NCI-H2227 (cell line): ENCODE results near the gene KAT14.
"Not testable (repeated sequence)": the region's sequence is repeated elsewhere in the genome, so short reads cannot be mapped to it uniquely, and the experiment has no call there.

Experiments
- DNase-seq: peaks from one replicate; lab custom pipeline; 2025; ENCODE audit not compliant: unreplicated experiment; lab: John Stamatoyannopoulos, UW

KAT14 gene

GRCh38 chr20:18137412-18138265 is at the start of gene KAT14, which contains the start of gene PET117:
TSS of gene KAT14 (plus strand) at chr20:18137863. CDS start at chr20:18142661, 4,798 bp downstream.
TSS of gene PET117 (plus strand) at chr20:18137863. CDS start at chr20:18137956, 93 bp downstream.
- DNase-seq, result peak; percentile 96

GRCh38 chr20:18088298-18088697 is 49.4 kb upstream of the KAT14 start:
- DNase-seq, result not testable (repeated sequence)

GRCh38 chr20:18088841-18089240 is 48.8 kb upstream of the KAT14 start:
- not testable (repeated sequence) for DNase-seq

- DNase-seq, result no peak
These were observed 47.6 kb upstream of the KAT14 start for GRCh38 chr20:18090044-18090443.

- no peak for DNase-seq
These were observed 47.2 kb upstream of the KAT14 start for GRCh38 chr20:18090477-18090876.

GRCh38 chr20:18091623-18092022 is 46.0 kb upstream of the KAT14 start:
- DNase-seq, result no peak

GRCh38 chr20:18092890-18093289 is 44.8 kb upstream of the KAT14 start:
- no peak for DNase-seq

GRCh38 chr20:18093388-18093787 is 44.3 kb upstream of the KAT14 start:
- DNase-seq, result no peak

GRCh38 chr20:18094191-18094590 is 43.5 kb upstream of the KAT14 start:
- DNase-seq, result no peak

GRCh38 chr20:18100569-18100968 is 37.1 kb upstream of the KAT14 start:
- DNase-seq, result not testable (repeated sequence)

- peak; percentile 21 for DNase-seq
These were observed 36.4 kb upstream of the KAT14 start for GRCh38 chr20:18101125-18101810.

- no peak for DNase-seq
These were observed 34.2 kb upstream of the KAT14 start for GRCh38 chr20:18103497-18103896.

- DNase-seq, result no peak
These were observed 29.3 kb upstream of the KAT14 start for GRCh38 chr20:18108326-18108725.

- DNase-seq, result not testable (repeated sequence)
These were observed 9.1 kb upstream of the KAT14 start for GRCh38 chr20:18128574-18128973.

- DNase-seq, result no peak
These were observed 5.0 kb upstream of the KAT14 start for GRCh38 chr20:18132663-18133062.

GRCh38 chr20:18133962-18134361 is 3.7 kb upstream of the KAT14 start:
- DNase-seq, result no peak

GRCh38 chr20:18138266-18138582 is 561 bp downstream of the KAT14 start:
- DNase-seq, result no peak

GRCh38 chr20:18138639-18139583 is 1.2 kb downstream of the KAT14 start:
- no peak for DNase-seq

GRCh38 chr20:18139832-18140231 is 2.2 kb downstream of the KAT14 start:
- no peak for DNase-seq

GRCh38 chr20:18144541-18145099 is 7.0 kb downstream of the KAT14 start:
- no peak for DNase-seq

- no peak for DNase-seq
These were observed 16.7 kb downstream of the KAT14 start for GRCh38 chr20:18154342-18154741.
